RWPE2 (cell line): ENCODE measurements around the gene CCDC28B.

Experiments
- ATAC-seq: fragments of 200-7000 bp; cut with Tn5 transposase; 3 replicates; pipeline ENCODE4 v1.9.1; 2021; ENCODE audit warnings: low read depth
- DNase-seq: peaks from one replicate; pipeline ENCODE4 v3.0.0-alpha.2; 2020; ENCODE audit warnings: low spot score
- H3K27ac ChIP-seq: fragments of 450-650 bp; 2 replicates; pipeline ENCODE4 v1.5.1; 2017; ENCODE audit warnings: mild to moderate bottlenecking; ENCODE audit not compliant: poor library complexity, severe bottlenecking
- H3K27me3 ChIP-seq: fragments of 250-450 bp; sonication (Bioruptor Pico); 2 replicates; pipeline ENCODE4 v1.5.1; 2021; ENCODE audit warnings: mild to moderate bottlenecking, moderate library complexity; ENCODE audit not compliant: insufficient read depth, poor library complexity, severe bottlenecking
- H3K36me3 ChIP-seq: fragments of 250-450 bp; sonication (Bioruptor Pico); 2 replicates; pipeline ENCODE4 v1.5.1; 2020; ENCODE audit warnings: low read depth, mild to moderate bottlenecking, moderate library complexity
- H3K4me1 ChIP-seq: fragments of 250-450 bp; sonication (Bioruptor Pico); 2 replicates; pipeline ENCODE4 v1.5.1; 2021; ENCODE audit warnings: mild to moderate bottlenecking, moderate library complexity; ENCODE audit not compliant: insufficient read depth, poor library complexity, severe bottlenecking
- H3K4me3 ChIP-seq: fragments of 250-450 bp; sonication (Bioruptor Pico); 2 replicates; pipeline ENCODE4 v1.5.1; 2021; ENCODE audit warnings: mild to moderate bottlenecking, moderate library complexity; ENCODE audit not compliant: severe bottlenecking
- H3K9me3 ChIP-seq: fragments of 250-450 bp; sonication (Bioruptor Pico); 2 replicates; pipeline ENCODE4 v1.5.1; 2021; ENCODE audit warnings: mild to moderate bottlenecking, moderate library complexity; ENCODE audit not compliant: severe bottlenecking
- CTCF ChIP-seq: fragments of 450-650 bp; IDR thresholded peaks from one replicate; pipeline ENCODE4 v1.5.1; 2017; ENCODE audit warnings: mild to moderate bottlenecking, moderate library complexity; ENCODE audit not compliant: poor library complexity, severe bottlenecking

CCDC28B gene

GRCh38 chr1:32179443-32180185, 20.8 kb upstream of the CCDC28B start, which contains the start of gene TXLNA:
Gene TXLNA (plus strand): TSS chr1:32179675. CDS start chr1:32180346, 671 bp downstream.
- no peak for TF ChIP-seq CTCF
- peak; percentile 88 for ATAC-seq
- no peaks in the 10 kb centered on the region for H3K27me3 ChIP-seq
- H3K27ac ChIP-seq: peak within 1 kb of the TSS; percentile 77
- peak; percentile 94 for DNase-seq
- peak within 1 kb of the TSS; percentile 51 for H3K4me3 ChIP-seq
- H3K9me3 ChIP-seq: no peaks in the 10 kb centered on the region
- peaks cover 10% of the 10 kb centered on the region for H3K4me1 ChIP-seq
- H3K36me3 ChIP-seq: peaks cover 40% of the 10 kb centered on the region

GRCh38 chr1:32180186-32181060, 20.0 kb upstream of the CCDC28B start:
- TF ChIP-seq CTCF: peak; percentile 8
- DNase-seq (no peak), ATAC-seq (peak; percentile 50)
- H3K27me3 ChIP-seq: no peaks in the 10 kb centered on the region
- H3K27ac ChIP-seq: peak overlapping the region; percentile 77
- H3K4me1 ChIP-seq: peaks cover 10% of the 10 kb centered on the region
- H3K9me3 ChIP-seq: no peaks in the 10 kb centered on the region
- H3K4me3 ChIP-seq: peak overlapping the region; percentile 51
- H3K36me3 ChIP-seq: peaks cover 48% of the 10 kb centered on the region

- Histone ChIP-seq H3K9me3 (no peaks in the 10 kb centered on the region), H3K4me3 (peak overlapping the region; percentile 51), H3K27me3 (no peaks in the 10 kb centered on the region), H3K36me3 (peaks cover 54% of the 10 kb centered on the region), H3K27ac (peak overlapping the region; percentile 77), H3K4me1 (peaks cover 13% of the 10 kb centered on the region)
- DNase-seq (no peak), ATAC-seq (no peak)
- TF ChIP-seq CTCF: no peak
These were observed 19.3 kb upstream of the CCDC28B start for GRCh38 chr1:32181065-32181464.

GRCh38 chr1:32181563-32181962, 18.8 kb upstream of the CCDC28B start:
- Histone ChIP-seq H3K36me3 (peaks cover 59% of the 10 kb centered on the region), H3K27me3 (no peaks in the 10 kb centered on the region), H3K4me3 (no peak overlapping the region), H3K4me1 (peaks cover 13% of the 10 kb centered on the region), H3K9me3 (no peaks in the 10 kb centered on the region), H3K27ac (peak overlapping the region; percentile 77)
- no peak for TF ChIP-seq CTCF
- no peak for DNase-seq
- ATAC-seq: no peak
